Fibroblast of the aortic adventitia (primary cell): ENCODE measurements around the gene IFI27L2. TPM values are rescaled to one million over a fixed set of nuclear protein-coding genes. Genes with fewer than 3 reads are reported as not detected.

Experiments used
- DNase-seq: peaks from one replicate; pipeline ENCODE4 v3.0.0-alpha.2; 2010; ENCODE audit warnings: low read depth
- H3K4me3 ChIP-seq: 2 replicates; pipeline ENCODE4 v1.5.1; 2011; ENCODE audit warnings: low read depth, mild to moderate bottlenecking, control low read depth, low read length, moderate library complexity
- total RNA-seq: library from RNA; depleted of rRNA; stranded (reverse); fragments of >200 nt; gene quantifications from 2 replicates; pipeline ENCODE4 v1.2.3, GENCODE V29; 2012; ENCODE audit warnings: low replicate concordance
- TF ChIP-seq, protein P1 (sequence below): IDR thresholded peaks from 2 replicates; pipeline ENCODE4 v1.5.1; 2011; ENCODE audit warnings: mild to moderate bottlenecking, low read length, control low read depth, inconsistent platforms; ENCODE audit not compliant: insufficient read depth

Gene IFI27L2
- total RNA-seq, 1 donor: 107 TPM

DNA sequence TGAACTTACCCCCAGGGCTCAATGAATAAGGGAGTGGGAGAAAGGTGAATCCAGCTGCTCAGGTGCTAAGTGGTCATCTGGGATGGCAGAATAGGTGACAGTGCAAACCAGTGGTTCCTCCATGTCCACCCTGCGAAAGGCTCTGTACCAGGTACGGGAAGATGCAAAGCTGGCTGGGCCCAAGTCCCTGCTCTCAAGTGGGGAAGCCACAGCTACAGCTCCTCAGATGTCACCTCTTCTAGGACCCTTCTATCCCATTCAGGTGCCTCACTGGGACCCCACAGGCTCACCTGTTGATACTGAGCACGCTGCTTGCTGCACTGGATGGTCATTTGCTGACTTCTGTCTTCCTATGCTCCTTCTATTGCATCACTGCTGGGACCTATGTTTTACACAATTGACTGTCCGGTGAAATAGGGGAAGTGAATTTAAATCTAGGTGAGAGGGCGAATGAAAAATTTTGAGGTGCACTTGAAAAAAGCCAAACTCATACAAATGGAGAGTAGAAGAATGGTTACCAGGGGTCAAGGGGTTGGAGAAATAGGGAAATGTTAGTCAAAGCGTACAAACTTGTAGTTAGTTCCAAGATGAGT lies 24.4 kb upstream of the IFI27L2 start:
- H3K4me3 ChIP-seq: no peak overlapping the region

DNA sequence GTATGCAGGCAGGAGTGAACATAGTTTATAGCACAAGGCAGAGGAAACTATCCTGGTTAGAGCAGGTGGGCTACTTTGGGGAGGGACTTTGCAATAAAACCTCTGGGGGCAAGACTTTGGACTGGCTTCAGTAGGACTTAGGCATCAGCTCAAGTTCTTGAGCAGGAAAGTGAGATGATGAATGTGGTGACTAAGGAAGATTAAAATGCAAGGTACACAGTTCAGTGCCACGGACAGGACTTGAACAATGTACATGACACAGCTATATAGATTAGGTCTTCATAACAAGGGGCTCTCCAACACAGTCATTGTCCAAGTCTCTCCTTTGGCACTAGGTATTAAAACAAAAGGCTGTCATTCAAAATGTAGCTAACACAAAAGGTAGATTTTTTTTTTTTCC lies 23.3 kb upstream of the IFI27L2 start:
- TF ChIP-seq, protein P1, sequence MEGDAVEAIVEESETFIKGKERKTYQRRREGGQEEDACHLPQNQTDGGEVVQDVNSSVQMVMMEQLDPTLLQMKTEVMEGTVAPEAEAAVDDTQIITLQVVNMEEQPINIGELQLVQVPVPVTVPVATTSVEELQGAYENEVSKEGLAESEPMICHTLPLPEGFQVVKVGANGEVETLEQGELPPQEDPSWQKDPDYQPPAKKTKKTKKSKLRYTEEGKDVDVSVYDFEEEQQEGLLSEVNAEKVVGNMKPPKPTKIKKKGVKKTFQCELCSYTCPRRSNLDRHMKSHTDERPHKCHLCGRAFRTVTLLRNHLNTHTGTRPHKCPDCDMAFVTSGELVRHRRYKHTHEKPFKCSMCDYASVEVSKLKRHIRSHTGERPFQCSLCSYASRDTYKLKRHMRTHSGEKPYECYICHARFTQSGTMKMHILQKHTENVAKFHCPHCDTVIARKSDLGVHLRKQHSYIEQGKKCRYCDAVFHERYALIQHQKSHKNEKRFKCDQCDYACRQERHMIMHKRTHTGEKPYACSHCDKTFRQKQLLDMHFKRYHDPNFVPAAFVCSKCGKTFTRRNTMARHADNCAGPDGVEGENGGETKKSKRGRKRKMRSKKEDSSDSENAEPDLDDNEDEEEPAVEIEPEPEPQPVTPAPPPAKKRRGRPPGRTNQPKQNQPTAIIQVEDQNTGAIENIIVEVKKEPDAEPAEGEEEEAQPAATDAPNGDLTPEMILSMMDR: no peak

More for the DNA sequence above, 24.4 kb upstream of the IFI27L2 start:
- no peak for DNase-seq
- TF ChIP-seq, protein P1: no peak

DNA sequence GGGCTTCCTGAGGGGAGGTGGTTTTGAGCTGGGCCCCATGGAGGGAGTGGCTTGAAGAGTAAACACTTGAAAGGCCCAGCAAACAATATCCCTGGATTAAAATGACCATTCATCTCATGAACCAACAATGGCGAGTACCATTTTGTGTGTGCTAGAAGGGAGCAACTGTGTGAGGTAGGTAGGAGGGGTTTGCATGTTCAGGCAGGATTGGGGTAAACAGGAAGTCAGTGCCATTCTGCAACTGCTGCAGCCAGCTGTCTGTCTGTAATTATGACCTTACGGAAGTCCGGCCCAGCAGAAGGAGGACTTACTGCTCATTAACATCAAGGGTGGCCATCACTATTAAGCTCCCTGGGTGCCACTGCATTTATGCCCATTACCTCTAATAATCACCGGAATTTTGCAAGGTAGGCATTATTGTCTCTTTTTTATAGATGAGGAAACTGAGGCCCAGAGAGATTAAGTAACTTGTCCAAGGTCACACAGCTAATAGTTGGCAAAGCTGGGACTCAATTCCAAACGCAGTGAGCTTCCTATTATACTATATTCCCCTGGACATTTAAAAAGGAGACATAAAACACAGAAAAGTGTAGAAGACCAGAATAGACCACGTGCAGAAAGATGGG lies 16.6 kb upstream of the IFI27L2 start:
- DNase-seq: no peak

More for the DNA sequence above, 23.3 kb upstream of the IFI27L2 start:
- no peak overlapping the region for H3K4me3 ChIP-seq
- no peak for DNase-seq

DNA sequence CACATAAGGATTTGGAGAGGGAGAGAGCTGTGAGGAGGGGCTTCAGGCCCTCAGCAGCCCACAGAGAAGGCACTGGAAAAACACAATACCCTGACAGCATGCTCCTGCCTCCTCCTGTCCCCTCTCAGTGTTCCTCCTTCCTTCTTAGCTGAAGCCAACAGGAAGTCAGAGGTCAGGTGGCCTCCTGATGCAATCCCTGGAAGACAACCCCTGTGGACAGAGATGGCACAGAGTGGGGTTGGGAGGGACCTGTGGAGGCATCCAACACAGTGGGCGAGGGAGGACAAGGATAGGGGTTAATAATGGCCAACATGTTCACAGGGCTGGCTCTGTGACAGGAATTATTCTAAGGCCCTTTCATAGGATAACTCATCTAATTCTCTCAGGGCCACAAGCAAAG lies 15.4 kb upstream of the IFI27L2 start:
- no peak for DNase-seq
- TF ChIP-seq, protein P1: no peak
- no peak overlapping the region for H3K4me3 ChIP-seq

More for the DNA sequence above, 16.6 kb upstream of the IFI27L2 start:
- TF ChIP-seq, protein P1: no peak
- no peak overlapping the region for H3K4me3 ChIP-seq

DNA sequence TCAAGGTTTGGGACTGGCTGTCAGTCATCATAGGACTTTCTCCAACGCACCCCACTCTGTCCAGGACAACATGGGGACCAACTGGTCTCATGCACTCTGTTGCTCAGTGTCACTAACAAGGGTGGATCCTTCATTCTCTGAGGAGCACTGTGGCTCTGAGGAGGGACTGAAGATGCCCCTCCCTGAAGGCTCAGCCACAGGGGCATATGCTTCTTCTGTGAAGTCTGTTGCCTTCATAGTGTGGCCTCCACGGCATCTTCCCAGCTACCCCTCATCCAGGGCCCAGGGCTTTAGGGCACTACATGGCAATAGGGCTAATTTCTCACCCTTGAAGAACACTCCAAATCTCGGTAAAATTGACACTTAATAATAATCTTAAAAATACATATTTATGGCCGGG lies 14.3 kb upstream of the IFI27L2 start:
- no peak for DNase-seq
- TF ChIP-seq, protein P1: no peak
- no peak overlapping the region for H3K4me3 ChIP-seq

DNA sequence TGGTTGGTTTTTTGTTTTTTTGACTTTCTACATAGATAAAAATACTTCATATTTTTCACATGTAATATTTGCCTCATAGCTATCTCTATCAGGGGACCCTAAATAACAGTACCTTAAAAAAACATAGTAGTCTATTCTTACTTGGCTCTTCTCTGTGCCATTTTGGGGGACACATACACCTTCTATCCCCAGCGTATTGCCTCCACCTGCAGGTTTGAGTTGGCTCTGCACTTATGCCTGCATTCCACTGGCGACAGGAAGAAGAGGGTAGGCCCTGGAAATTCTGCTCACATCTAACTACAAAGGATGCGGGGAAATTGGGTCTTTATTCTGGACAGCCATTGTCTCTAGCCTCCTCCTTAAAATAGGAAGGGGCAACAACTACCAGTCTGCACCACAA lies 13.8 kb upstream of the IFI27L2 start:
- DNase-seq: no peak
- H3K4me3 ChIP-seq: no peak overlapping the region
- TF ChIP-seq, protein P1: peak; percentile 34
